Upper lobe of left lung (tissue), 4 donors: Measurements from ENCODE around the gene TPO.

Experiments
- EP300 ChIP-seq, 4 donors: sonication (generic); formaldehyde crosslinking; IDR thresholded peaks; one replicate each; pipeline ENCODE4 v1.5.1; 2017; ENCODE audit warnings: antibody characterized with exemption in 4 of 4, control low read depth in 2 of 4
- TF ChIP-seq, protein P1 (sequence below), 6 experiments: fragments of 450-650 bp in 4 of 6; fragments of 200-600 bp in 2 of 6; sonication (generic) in 2 of 6; IDR thresholded peaks; one replicate each; pipeline ENCODE4 v1.5.1; 2016 to 2019; ENCODE audit warnings: antibody characterized with exemption in 6 of 6

DNA sequence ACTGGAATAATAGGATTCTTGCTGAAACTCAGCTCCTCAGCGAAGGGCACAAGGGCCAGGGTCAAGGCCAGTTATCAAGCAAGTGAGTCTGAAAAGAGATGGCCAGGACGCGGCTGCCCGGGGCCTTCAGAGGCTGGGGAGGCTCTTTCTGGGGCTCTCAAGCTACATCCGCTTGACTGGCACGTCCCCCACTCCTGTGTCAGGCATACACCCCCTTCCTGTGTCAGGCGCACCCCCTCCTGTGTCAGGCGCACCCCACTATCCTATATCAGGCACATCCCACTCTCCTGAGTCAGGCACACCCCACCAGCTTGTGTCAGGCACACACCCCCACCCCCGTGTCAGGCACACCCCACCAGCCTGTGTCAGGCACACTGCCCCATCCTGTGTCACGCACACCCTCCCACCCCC lies 91.8 kb downstream of the TPO start:
- TF ChIP-seq, protein P1, sequence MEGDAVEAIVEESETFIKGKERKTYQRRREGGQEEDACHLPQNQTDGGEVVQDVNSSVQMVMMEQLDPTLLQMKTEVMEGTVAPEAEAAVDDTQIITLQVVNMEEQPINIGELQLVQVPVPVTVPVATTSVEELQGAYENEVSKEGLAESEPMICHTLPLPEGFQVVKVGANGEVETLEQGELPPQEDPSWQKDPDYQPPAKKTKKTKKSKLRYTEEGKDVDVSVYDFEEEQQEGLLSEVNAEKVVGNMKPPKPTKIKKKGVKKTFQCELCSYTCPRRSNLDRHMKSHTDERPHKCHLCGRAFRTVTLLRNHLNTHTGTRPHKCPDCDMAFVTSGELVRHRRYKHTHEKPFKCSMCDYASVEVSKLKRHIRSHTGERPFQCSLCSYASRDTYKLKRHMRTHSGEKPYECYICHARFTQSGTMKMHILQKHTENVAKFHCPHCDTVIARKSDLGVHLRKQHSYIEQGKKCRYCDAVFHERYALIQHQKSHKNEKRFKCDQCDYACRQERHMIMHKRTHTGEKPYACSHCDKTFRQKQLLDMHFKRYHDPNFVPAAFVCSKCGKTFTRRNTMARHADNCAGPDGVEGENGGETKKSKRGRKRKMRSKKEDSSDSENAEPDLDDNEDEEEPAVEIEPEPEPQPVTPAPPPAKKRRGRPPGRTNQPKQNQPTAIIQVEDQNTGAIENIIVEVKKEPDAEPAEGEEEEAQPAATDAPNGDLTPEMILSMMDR (IDR thresholded peaks at IDR 0.05), result no peak
- TF ChIP-seq EP300 (IDR thresholded peaks at IDR 0.05), result no peak
